ENCODE results near the gene ZNF329.
A peak's percentile ranks its signal among the peaks of the same experiment; 100 is the strongest.

The ZNF329 gene

GRCh38 chr19:58117841-58118575 lies 32.6 kb downstream of the ZNF329 start:
- DNase-seq: no peak

- no peak for DNase-seq
Observed at GRCh38 chr19:58108546-58108817, 42.1 kb downstream of the ZNF329 start.

GRCh38 chr19:58107778-58108545 lies 42.6 kb downstream of the ZNF329 start:
- no peak for DNase-seq

- no peak for DNase-seq
Observed at GRCh38 chr19:58098682-58098998, 51.9 kb downstream of the ZNF329 start.

- peak; percentile 95 for DNase-seq
Observed at GRCh38 chr19:58097781-58098681, 52.6 kb downstream of the ZNF329 start, which contains the start of gene ZSCAN18. TSS of gene ZSCAN18 (minus strand) at chr19:58098231. CDS start at chr19:58090267, 7,964 bp downstream.

GRCh38 chr19:58097349-58097748 lies 53.2 kb downstream of the ZNF329 start:
- no peak for DNase-seq

GRCh38 chr19:58096884-58097283 lies 53.7 kb downstream of the ZNF329 start:
- no peak for DNase-seq

GRCh38 chr19:58095328-58095727 lies 55.3 kb downstream of the ZNF329 start:
- no peak for DNase-seq

GRCh38 chr19:58093071-58093470 lies 57.5 kb downstream of the ZNF329 start:
- DNase-seq: no peak

GRCh38 chr19:58091251-58091995 lies 59.2 kb downstream of the ZNF329 start:
- DNase-seq: no peak

- no peak for DNase-seq
Observed at GRCh38 chr19:58089846-58090245, 60.7 kb downstream of the ZNF329 start.

- DNase-seq: no peak
Observed at GRCh38 chr19:58088521-58089052, 62.0 kb downstream of the ZNF329 start.

- DNase-seq: no peak
Observed at GRCh38 chr19:58086825-58087710, 63.5 kb downstream of the ZNF329 start.

- DNase-seq: no peak
Observed at GRCh38 chr19:58085348-58085875, 65.2 kb downstream of the ZNF329 start.

- no peak for DNase-seq
Observed at GRCh38 chr19:58084596-58085347, 65.8 kb downstream of the ZNF329 start.

GRCh38 chr19:58083021-58083420 lies 67.6 kb downstream of the ZNF329 start:
- no peak for DNase-seq

GRCh38 chr19:58079792-58080191 lies 70.8 kb downstream of the ZNF329 start:
- DNase-seq: no peak
